Mesendoderm (in vitro differentiated cells): ENCODE data around the gene CACNA2D2. TPM values are rescaled to one million over a fixed set of nuclear protein-coding genes. Genes with fewer than 3 reads are reported as not detected.

Source experiments
- DNase-seq: peaks from one replicate; pipeline ENCODE4 v3.0.0; 2013
- H2AK5ac ChIP-seq: 2 replicates; pipeline ENCODE4 v1.6.1; 2013; ENCODE audit warnings: low read length, inconsistent platforms
- H2BK120ac ChIP-seq: 2 replicates; pipeline ENCODE4 v1.6.1; 2013; ENCODE audit warnings: low read depth, mild to moderate bottlenecking, low read length, moderate library complexity, mixed read lengths
- H2BK15ac ChIP-seq: replicated peaks from 2 replicates; pipeline ENCODE4 v1.6.1; 2013; ENCODE audit warnings: low read depth, mild to moderate bottlenecking, moderate library complexity
- H2BK5ac ChIP-seq: 2 replicates; pipeline ENCODE4 v1.6.1; 2013; ENCODE audit warnings: low read length, inconsistent platforms
- H3K18ac ChIP-seq: 2 replicates; pipeline ENCODE4 v1.6.1; 2013; ENCODE audit warnings: mild to moderate bottlenecking, low read length, mixed read lengths
- H3K23ac ChIP-seq: one replicate; pipeline ENCODE4 v1.6.1; 2013; ENCODE audit warnings: low read length
- H3K27ac ChIP-seq: 2 replicates; pipeline ENCODE4 v1.5.1; 2013; ENCODE audit warnings: low read depth, mild to moderate bottlenecking, inconsistent platforms, low read length, moderate library complexity
- H3K27me3 ChIP-seq: 2 replicates; pipeline ENCODE4 v1.6.1; 2013; ENCODE audit warnings: low read length, control low read depth, mild to moderate bottlenecking, inconsistent platforms; ENCODE audit not compliant: insufficient read depth, poor library complexity
- H3K36me3 ChIP-seq: 2 replicates; pipeline ENCODE4 v1.6.1; 2013; ENCODE audit warnings: low read length, inconsistent platforms; ENCODE audit not compliant: control insufficient read depth, insufficient read depth
- H3K4ac ChIP-seq: one replicate; pipeline ENCODE4 v1.6.1; 2013; ENCODE audit warnings: low read depth, mild to moderate bottlenecking, low read length, moderate library complexity
- H3K4me1 ChIP-seq: 2 replicates; pipeline ENCODE4 v1.6.1; 2013; ENCODE audit warnings: low read depth, low read length, inconsistent platforms; ENCODE audit not compliant: control insufficient read depth
- H3K4me2 ChIP-seq: 2 replicates; pipeline ENCODE4 v1.6.1; 2013; ENCODE audit warnings: low read length
- H3K4me3 ChIP-seq: 2 replicates; pipeline ENCODE4 v1.5.1; 2013; ENCODE audit warnings: mild to moderate bottlenecking, low read length
- H3K56ac ChIP-seq: one replicate; pipeline ENCODE4 v1.6.1; 2013; ENCODE audit warnings: low read length
- H3K79me1 ChIP-seq: 2 replicates; pipeline ENCODE4 v1.6.1; 2013; ENCODE audit warnings: low read length, inconsistent platforms
- H3K79me2 ChIP-seq: 2 replicates; pipeline ENCODE4 v1.6.1; 2013; ENCODE audit warnings: mild to moderate bottlenecking, low read length; ENCODE audit not compliant: control insufficient read depth, insufficient read depth
- H3K9ac ChIP-seq: 2 replicates; pipeline ENCODE4 v1.6.1; 2013; ENCODE audit warnings: low read length, inconsistent platforms
- H4K5ac ChIP-seq: one replicate; pipeline ENCODE4 v1.6.1; 2013; ENCODE audit warnings: low read length
- H4K8ac ChIP-seq: one replicate; pipeline ENCODE4 v1.6.1; 2013; ENCODE audit warnings: low read depth, mild to moderate bottlenecking, control low read depth, low read length, moderate library complexity
- WGBS: extraction: QIAGEN DNeasy Blood & Tissue Kit; methylation state at CpG from one replicate; pipeline ENCODE4 v1.1.7; 2013; ENCODE audit warnings: low lambda C conversion rate, missing lambda C conversion rate; ENCODE audit not compliant: insufficient coverage; ENCODE audit errors: extremely low coverage; 5-methylcytosine and 5-hydroxymethylcytosine counted together
- polyA plus RNA-seq, 2 experiments: library from polyadenylated mRNA; stranded (reverse); fragments of 200-250 nt; gene quantifications; one replicate each; pipeline ENCODE4 v1.2.3, GENCODE V29; 2013

The CACNA2D2 gene
- 4.1 TPM for polyA plus RNA-seq (2013, experiment 1 of 2)
- polyA plus RNA-seq (2013, experiment 2 of 2): 3.7 TPM

- Histone ChIP-seq H3K27me3 (no peaks in the 10 kb centered on the region), H3K18ac (peak within 1 kb of the TSS; percentile 78), H3K56ac (peak within 1 kb of the TSS; percentile 91), H2BK5ac (no peak within 1 kb of the TSS), H4K8ac (no peak within 1 kb of the TSS), H4K5ac (no peak within 1 kb of the TSS), H3K4me3 (peak within 1 kb of the TSS; percentile 60), H3K23ac (no peak within 1 kb of the TSS), H2AK5ac (no peak within 1 kb of the TSS), H3K36me3 (no peaks in the 10 kb centered on the region), H3K4ac (peak within 1 kb of the TSS; percentile 22), H3K4me2 (peak within 1 kb of the TSS; percentile 57), H3K79me1 (no peaks in the 10 kb centered on the region), H2BK15ac (no peak within 1 kb of the TSS), H3K4me1 (no peaks in the 10 kb centered on the region), H3K27ac (no peak within 1 kb of the TSS), H3K79me2 (no peaks in the 10 kb centered on the region), H3K9ac (peak within 1 kb of the TSS; percentile 83), H2BK120ac (no peak within 1 kb of the TSS)
- no CpG with 5 or more reads among the region's 71 CpGs for WGBS
- DNase-seq: peak; percentile 73
Measured at GRCh38 chr3:50503504-50504342, at the start of gene CACNA2D2. Gene CACNA2D2 (minus strand): TSS chr3:50503634. CDS start chr3:50503423, 211 bp downstream.

DNA sequence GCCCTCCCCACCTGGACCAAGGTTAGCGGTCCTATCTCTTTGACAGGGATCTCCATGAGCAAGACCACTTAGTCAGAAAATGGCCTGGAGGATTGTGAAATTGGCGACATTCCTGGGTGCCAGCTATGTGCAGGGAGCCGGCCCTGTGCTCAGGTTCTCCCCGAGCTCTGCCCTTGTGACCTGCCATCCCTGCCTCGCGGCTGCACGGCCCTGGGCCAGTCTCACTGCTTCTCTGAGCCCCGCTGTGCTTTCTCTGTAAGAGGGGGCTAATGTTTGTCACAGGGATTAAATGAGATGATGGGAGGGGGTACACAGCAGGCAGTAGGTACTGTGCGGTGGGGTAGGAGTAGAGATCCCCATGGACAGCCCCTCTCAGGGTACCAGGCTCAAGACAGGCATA is 49.2 kb upstream of the CACNA2D2 start:
- no peaks in the 10 kb centered on the region for H3K79me2 ChIP-seq
- no peak overlapping the region for H4K8ac ChIP-seq
- H3K4ac ChIP-seq: no peak overlapping the region
- no peak overlapping the region for H2AK5ac ChIP-seq
- no peak overlapping the region for H3K18ac ChIP-seq
- H3K27me3 ChIP-seq: no peaks in the 10 kb centered on the region
- no peak overlapping the region for H2BK120ac ChIP-seq
- no CpG with 5 or more reads among the region's 9 CpGs for WGBS
- DNase-seq: no peak
- H3K56ac ChIP-seq: no peak overlapping the region
- H4K5ac ChIP-seq: no peak overlapping the region
- H3K4me2 ChIP-seq: no peak overlapping the region
- H2BK5ac ChIP-seq: no peak overlapping the region
- H3K27ac ChIP-seq: no peak overlapping the region
- no peak overlapping the region for H3K9ac ChIP-seq
- H3K4me1 ChIP-seq: no peaks in the 10 kb centered on the region
- no peaks in the 10 kb centered on the region for H3K36me3 ChIP-seq
- no peaks in the 10 kb centered on the region for H3K79me1 ChIP-seq
- H3K4me3 ChIP-seq: no peak overlapping the region
- H2BK15ac ChIP-seq: no peak overlapping the region
- H3K23ac ChIP-seq: no peak overlapping the region

DNA sequence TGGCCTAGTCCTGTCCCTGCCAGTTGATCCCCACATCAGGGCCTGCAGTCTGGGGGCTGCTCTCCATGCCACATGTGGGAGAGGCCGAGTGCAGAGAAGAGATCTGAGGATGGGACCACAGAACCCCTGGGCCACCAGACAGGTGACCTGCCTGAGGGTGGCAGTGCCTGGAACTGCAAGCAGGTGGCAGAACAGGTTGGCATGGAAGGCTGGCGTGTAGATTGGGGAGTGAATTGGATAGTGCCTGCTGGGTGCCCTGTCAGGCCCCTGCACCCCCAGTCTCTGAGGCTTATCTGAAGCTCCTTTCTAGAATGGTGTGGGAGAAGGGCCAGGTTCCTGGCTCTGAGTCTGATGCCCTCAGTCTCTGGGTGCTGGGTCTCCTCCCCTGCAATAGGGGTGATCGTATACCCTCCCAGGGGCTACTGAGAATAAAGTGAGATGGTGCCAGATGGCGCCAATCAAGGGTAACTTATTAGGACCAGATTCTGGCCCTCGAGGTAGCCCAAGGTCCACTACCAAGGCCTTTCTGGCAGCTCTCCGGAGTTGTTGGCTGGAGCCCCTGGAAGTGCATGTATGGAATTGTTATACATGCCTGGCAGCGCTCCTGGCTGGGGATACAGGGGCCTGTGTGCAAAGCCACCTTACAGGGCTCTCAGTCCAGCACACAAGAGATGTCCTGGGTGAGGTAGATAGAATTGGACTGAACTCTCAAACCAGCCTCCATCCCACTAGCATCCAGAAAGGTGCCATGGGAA is 48.4 kb upstream of the CACNA2D2 start:
- no peak overlapping the region for H3K23ac ChIP-seq

GRCh38 chr3:50551054-50551659 is 47.7 kb upstream of the CACNA2D2 start:
- Histone ChIP-seq H3K27me3 (no peaks in the 10 kb centered on the region), H4K5ac (no peak overlapping the region), H3K56ac (no peak overlapping the region)

More for the DNA sequence above, 48.4 kb upstream of the CACNA2D2 start:
- Histone ChIP-seq H3K4me3 (no peak overlapping the region), H2BK120ac (no peak overlapping the region), H3K4ac (no peak overlapping the region), H3K79me1 (no peaks in the 10 kb centered on the region), H3K4me1 (no peaks in the 10 kb centered on the region), H2BK15ac (no peak overlapping the region), H3K27ac (no peak overlapping the region), H3K36me3 (no peaks in the 10 kb centered on the region), H3K9ac (no peak overlapping the region), H2AK5ac (no peak overlapping the region), H3K27me3 (no peaks in the 10 kb centered on the region), H4K5ac (no peak overlapping the region), H3K18ac (no peak overlapping the region), H4K8ac (no peak overlapping the region), H3K56ac (no peak overlapping the region), H3K4me2 (no peak overlapping the region), H2BK5ac (no peak overlapping the region), H3K79me2 (no peaks in the 10 kb centered on the region)
- no peak for DNase-seq
- no CpG with 5 or more reads among the region's 7 CpGs for WGBS

DNA sequence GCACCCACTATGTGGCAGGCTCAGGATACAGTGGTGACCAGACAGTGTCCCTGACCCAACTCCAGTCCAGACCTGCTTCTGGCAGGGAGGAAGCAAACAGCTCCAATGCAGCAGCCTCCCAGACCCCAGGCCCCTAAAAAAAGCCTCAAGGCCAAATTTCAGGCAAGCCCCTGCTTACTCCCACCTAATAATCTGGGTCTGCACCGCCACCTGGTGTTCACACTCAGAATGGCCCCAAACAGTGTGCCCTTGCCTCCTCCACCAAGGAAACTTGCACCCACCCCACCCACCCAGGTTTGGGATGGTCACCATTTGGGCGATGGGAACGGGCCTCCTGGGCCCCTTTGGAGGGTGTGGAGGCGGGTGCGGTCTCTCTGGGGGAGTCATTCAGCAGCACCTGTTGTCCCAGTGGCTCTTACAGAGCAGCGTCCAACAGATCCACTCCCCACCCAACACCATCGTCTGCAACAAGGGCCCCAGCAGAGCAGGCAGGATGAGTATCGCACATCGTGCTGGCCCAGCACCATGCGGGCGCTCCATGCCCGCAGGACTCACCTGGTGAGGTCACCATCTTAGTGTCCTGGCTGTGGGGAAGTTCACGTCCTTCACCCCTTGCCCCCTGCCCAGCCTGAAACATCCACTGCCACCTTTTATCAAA is 46.8 kb upstream of the CACNA2D2 start:
- Histone ChIP-seq H3K18ac (no peak overlapping the region), H3K4me1 (peaks cover 3% of the 10 kb centered on the region), H3K4ac (no peak overlapping the region), H2BK5ac (no peak overlapping the region), H3K36me3 (no peaks in the 10 kb centered on the region), H3K4me2 (no peak overlapping the region), H3K4me3 (no peak overlapping the region), H2BK120ac (no peak overlapping the region), H3K23ac (no peak overlapping the region), H4K8ac (no peak overlapping the region), H4K5ac (no peak overlapping the region), H2AK5ac (no peak overlapping the region), H3K79me1 (no peaks in the 10 kb centered on the region), H3K27ac (no peak overlapping the region), H2BK15ac (no peak overlapping the region), H3K9ac (no peak overlapping the region), H3K79me2 (no peaks in the 10 kb centered on the region), H3K27me3 (no peaks in the 10 kb centered on the region), H3K56ac (peak overlapping the region; percentile 34)
- peak; percentile 77 for DNase-seq
- WGBS: no CpG with 5 or more reads among the region's 13 CpGs

More at GRCh38 chr3:50551054-50551659, 47.7 kb upstream of the CACNA2D2 start:
- Histone ChIP-seq H3K9ac (no peak overlapping the region), H3K4ac (no peak overlapping the region), H3K36me3 (no peaks in the 10 kb centered on the region), H3K79me1 (no peaks in the 10 kb centered on the region), H3K4me3 (no peak overlapping the region), H3K23ac (no peak overlapping the region), H2BK15ac (no peak overlapping the region), H2BK5ac (no peak overlapping the region), H2BK120ac (no peak overlapping the region), H3K79me2 (no peaks in the 10 kb centered on the region), H2AK5ac (no peak overlapping the region), H4K8ac (no peak overlapping the region), H3K18ac (no peak overlapping the region), H3K4me2 (no peak overlapping the region), H3K27ac (no peak overlapping the region), H3K4me1 (no peaks in the 10 kb centered on the region)
- DNase-seq: no peak
- no CpG with 5 or more reads among the region's 9 CpGs for WGBS
